ENCODE results near the gene PJA1.

PJA1 gene

GRCh38 chrX:69170319-69170718, 5.1 kb upstream of the PJA1 start:
- no peak for DNase-seq (ENCODE audit: low read depth in 2 of 2)

- peak in 1 of 2 donors; percentile 9 for DNase-seq (ENCODE audit: low read depth in 2 of 2)
Observed at GRCh38 chrX:69163936-69164741, 1.1 kb downstream of the PJA1 start.

GRCh38 chrX:69162361-69162865, 2.8 kb downstream of the PJA1 start:
- no peak for DNase-seq (ENCODE audit: low read depth in 2 of 2)

- no peak for DNase-seq (ENCODE audit: low read depth in 2 of 2)
Observed at GRCh38 chrX:69161786-69162349, 3.4 kb downstream of the PJA1 start.

GRCh38 chrX:69161371-69161770, 3.9 kb downstream of the PJA1 start:
- no peak for DNase-seq (ENCODE audit: low read depth in 2 of 2)

GRCh38 chrX:69158166-69158980, 6.9 kb downstream of the PJA1 start:
- no peak for DNase-seq (ENCODE audit: low read depth in 2 of 2)

GRCh38 chrX:69156638-69157037, 8.6 kb downstream of the PJA1 start:
- DNase-seq (ENCODE audit: low read depth in 2 of 2), result no peak

- no peak for DNase-seq (ENCODE audit: low read depth in 2 of 2)
Observed at GRCh38 chrX:69155786-69156520, 9.3 kb downstream of the PJA1 start.

GRCh38 chrX:69154051-69154450, 11.2 kb downstream of the PJA1 start:
- no peak for DNase-seq (ENCODE audit: low read depth in 2 of 2)

GRCh38 chrX:69153060-69153730, 12.1 kb downstream of the PJA1 start:
- DNase-seq (ENCODE audit: low read depth in 2 of 2), result no peak

GRCh38 chrX:69152417-69152841, 12.8 kb downstream of the PJA1 start:
- no peak for DNase-seq (ENCODE audit: low read depth in 2 of 2)

- no peak for DNase-seq (ENCODE audit: low read depth in 2 of 2)
Observed at GRCh38 chrX:69151866-69152284, 13.4 kb downstream of the PJA1 start.

- no peak for DNase-seq (ENCODE audit: low read depth in 2 of 2)
Observed at GRCh38 chrX:69150281-69150960, 14.8 kb downstream of the PJA1 start.

GRCh38 chrX:69149466-69150280, 15.6 kb downstream of the PJA1 start:
- DNase-seq (ENCODE audit: low read depth in 2 of 2), result no peak

GRCh38 chrX:69148946-69149345, 16.3 kb downstream of the PJA1 start:
- no peak for DNase-seq (ENCODE audit: low read depth in 2 of 2)

GRCh38 chrX:69146739-69147138, 18.5 kb downstream of the PJA1 start:
- no peak for DNase-seq (ENCODE audit: low read depth in 2 of 2)

GRCh38 chrX:69145714-69146113, 19.5 kb downstream of the PJA1 start:
- DNase-seq (ENCODE audit: low read depth in 2 of 2), result no peak

- DNase-seq (ENCODE audit: low read depth in 2 of 2), result no peak
Observed at GRCh38 chrX:69144838-69145680, 20.2 kb downstream of the PJA1 start.

GRCh38 chrX:69143530-69143929, 21.7 kb downstream of the PJA1 start:
- no peak for DNase-seq (ENCODE audit: low read depth in 2 of 2)
